HCT116 (cell line): ENCODE data around the gene DQX1. TPM values are rescaled to one million over a fixed set of nuclear protein-coding genes. Genes with fewer than 3 reads are reported as not detected.

Experiments used
- ATAC-seq: fragments of 200-7000 bp; cut with Tn5 transposase; 2 replicates; pipeline ENCODE4 v1.9.1; 2020; ENCODE audit warnings: mild to moderate bottlenecking, moderate library complexity
- BruUV-seq: library from RNA; stranded (reverse); fragments of 400-500 nt; replicated peaks from 2 replicates; lab custom pipeline; 2021; lab: Mats Ljungman, UMichigan
- CTCF ChIA-PET: fragments of 300-600 bp; sonication (Branson Sonifier 250); formaldehyde crosslinking; loops from one replicate; lab custom pipeline; 2021; ENCODE audit warnings: antibody characterized with exemption; lab: Charles Lee
- POLR2A ChIA-PET: fragments of 300-600, 350-600 bp; sonication (Branson Sonifier 250); formaldehyde crosslinking; loops from one replicate; lab custom pipeline; 2021; ENCODE audit warnings: antibody characterized with exemption; lab: Charles Lee
- RAD21 ChIA-PET, 2 experiments: fragments of 300-600 bp; sonication (Branson Sonifier 250); formaldehyde crosslinking; loops; one replicate each; lab custom pipeline; 2023; ENCODE audit warnings: low total read pairs in 2 of 2; ENCODE audit not compliant: uncharacterized antibody in 2 of 2, unreplicated experiment in 2 of 2, low non-redundant PET in 1 of 2; lab: Charles Lee
- DNase-seq: peaks from one replicate; pipeline ENCODE4 v3.0.0-alpha.2; 2010; ENCODE audit warnings: low read depth, low spot score
- H2AFZ ChIP-seq: fragments of 200-600 bp; shearing (Covaris generic), sonication (generic); 2 replicates; pipeline ENCODE4 v1.6.1; 2017; ENCODE audit warnings: low read depth, mixed run types, mixed read lengths, antibody characterized with exemption, low read length; ENCODE audit not compliant: poor library complexity, severe bottlenecking
- H3K27ac ChIP-seq: 2 replicates; pipeline ENCODE4 v1.5.1; 2012; ENCODE audit warnings: low read depth, low read length
- H3K27me3 ChIP-seq: fragments of 200-600 bp; sonication (generic); 2 replicates; pipeline ENCODE4 v1.6.1; 2016; ENCODE audit warnings: mixed run types, low read length, mixed read lengths; ENCODE audit not compliant: insufficient read depth
- H3K36me3 ChIP-seq, 2 experiments: fragments of 200-500 bp in 1 of 2; fragments of 200-600 bp in 1 of 2; sonication (Bioruptor generic) in 1 of 2; sonication (generic) in 1 of 2; 2 replicates each; pipeline versions ENCODE4 v1.5.1 to v1.6.1; 2014 to 2016; ENCODE audit warnings: low read length in 2 of 2, inconsistent platforms in 1 of 2, mixed read lengths in 1 of 2, mixed run types in 1 of 2; ENCODE audit not compliant: insufficient read depth in 2 of 2, control insufficient read depth in 1 of 2
- H3K4me1 ChIP-seq, 2 experiments: fragments of 200-600 bp in 1 of 2; sonication (generic) in 1 of 2; 2 replicates each; pipeline versions ENCODE4 v1.5.1 to v1.6.1; 2012 to 2017; ENCODE audit warnings: low read length in 2 of 2, inconsistent platforms in 1 of 2, mild to moderate bottlenecking in 1 of 2, mixed read lengths in 1 of 2, mixed run types in 1 of 2, moderate library complexity in 1 of 2; ENCODE audit not compliant: insufficient read depth in 2 of 2, control insufficient read depth in 1 of 2
- H3K4me2 ChIP-seq: fragments of 200-600 bp; sonication (generic); 2 replicates; pipeline ENCODE4 v1.6.1; 2017; ENCODE audit warnings: mixed run types, low read length, mixed read lengths
- H3K4me3 ChIP-seq, 2 experiments: fragments of 200-600 bp in 1 of 2; sonication (generic) in 1 of 2; replicated peaks in 1 of 2; 2 replicates each; pipeline ENCODE4 v1.5.1; 2011 to 2016; ENCODE audit warnings: low read length in 2 of 2, control low read depth in 1 of 2, low read depth in 1 of 2, mild to moderate bottlenecking in 1 of 2, mixed read lengths in 1 of 2, mixed run types in 1 of 2
- H3K79me2 ChIP-seq: fragments of 200-600 bp; sonication (generic); 2 replicates; pipeline ENCODE4 v1.6.1; 2017; ENCODE audit warnings: mild to moderate bottlenecking, mixed run types, low read length, moderate library complexity, mixed read lengths; ENCODE audit not compliant: insufficient read depth
- H3K9ac ChIP-seq: fragments of 200-600 bp; sonication (generic); 2 replicates; pipeline ENCODE4 v1.6.1; 2016; ENCODE audit warnings: low read length, mixed read lengths
- H3K9me2 ChIP-seq: fragments of 200-600 bp; sonication (generic), shearing (Covaris generic); 2 replicates; pipeline ENCODE4 v1.6.1; 2017; ENCODE audit warnings: mixed run types, mild to moderate bottlenecking, moderate library complexity; ENCODE audit not compliant: insufficient read depth
- H3K9me3 ChIP-seq, 2 experiments: fragments of 200-500 bp in 1 of 2; fragments of 200-600 bp in 1 of 2; sonication (Bioruptor generic) in 1 of 2; sonication (generic) in 1 of 2; 2 replicates each; pipeline ENCODE4 v1.6.1; 2014 to 2017; ENCODE audit warnings: low read length in 2 of 2, mixed read lengths in 2 of 2, inconsistent platforms in 1 of 2, low read depth in 1 of 2, mild to moderate bottlenecking in 1 of 2, mixed run types in 1 of 2, moderate library complexity in 1 of 2; ENCODE audit not compliant: control insufficient read depth in 1 of 2, insufficient read depth in 1 of 2
- H4K20me1 ChIP-seq: fragments of 200-600 bp; sonication (generic), shearing (Covaris generic); 2 replicates; pipeline ENCODE4 v1.6.1; 2017; ENCODE audit warnings: mixed run types, mild to moderate bottlenecking, moderate library complexity; ENCODE audit not compliant: insufficient read depth
- ATF3 ChIP-seq: IDR thresholded peaks from 2 replicates; pipeline ENCODE4 v1.6.1; 2012
- CTCF ChIP-seq, 3 experiments: fragments of 200-600 bp in 1 of 3; sonication (generic) in 1 of 3; IDR thresholded peaks in 2 of 3; conservative IDR thresholded peaks in 1 of 3; 2 replicates each; pipeline ENCODE4 v1.5.1; 2012 to 2017; ENCODE audit warnings: low read depth in 2 of 3, low read length in 2 of 3, antibody characterized with exemption in 1 of 3, borderline replicate concordance in 1 of 3, control low read depth in 1 of 3, mild to moderate bottlenecking in 1 of 3, mixed read lengths in 1 of 3, mixed run types in 1 of 3, moderate library complexity in 1 of 3; ENCODE audit not compliant: insufficient read depth in 1 of 3
- EGR1 ChIP-seq: IDR thresholded peaks from 2 replicates; pipeline ENCODE4 v1.6.1; 2012; ENCODE audit warnings: low read depth
- EZH2 ChIP-seq: fragments of 200-600 bp; sonication (generic); IDR thresholded peaks from 2 replicates; pipeline ENCODE4 v1.6.1; 2017; ENCODE audit warnings: antibody characterized with exemption, mixed run types
- MAX ChIP-seq: IDR thresholded peaks from 2 replicates; pipeline ENCODE4 v1.6.1; 2012
- SP1 ChIP-seq: IDR thresholded peaks from 2 replicates; pipeline ENCODE4 v1.6.1; 2012; ENCODE audit warnings: low read depth
- SRF ChIP-seq: IDR thresholded peaks from 2 replicates; pipeline ENCODE4 v1.6.1; 2012; ENCODE audit warnings: low read depth
- ZBTB33 ChIP-seq: IDR thresholded peaks from 2 replicates; pipeline ENCODE4 v1.6.1; 2011; ENCODE audit warnings: mild to moderate bottlenecking, low read length, moderate library complexity; ENCODE audit not compliant: insufficient replicate concordance; ENCODE audit errors: extremely low read depth
- intact Hi-C: fragments of 100-400 bp; cut with micrococcal nuclease; formaldehyde crosslinking; loops from 2 replicates; pipeline ENCODE4 v1.10.0; 2022
- total RNA-seq: library from RNA; stranded (reverse); gene quantifications from one replicate; pipeline ENCODE4 v1.2.1, GENCODE V29; 2021; ENCODE audit not compliant: unreplicated experiment

Gene DQX1
- total RNA-seq, 1 experiment from 2014 or later: 0.98 TPM

- TF ChIP-seq CTCF (IDR thresholded peaks at IDR 0.05 in 2 of 3, conservative IDR thresholded peaks at IDR 0.05 in 1 of 3; ENCODE audit: borderline replicate concordance in 1 of 3, insufficient read depth in 1 of 3, low read depth in 2 of 3, low read length in 2 of 3) (no peak), EGR1 (no peak), EZH2 (no peak)
Measured at GRCh38 chr2:74511104-74511989, 14.7 kb downstream of the DQX1 start (continued).

- no peak for DNase-seq
- Histone ChIP-seq H3K27me3 (no peaks in the 10 kb centered on the region), H3K9me2 (no peaks in the 10 kb centered on the region)
- no peak for TF ChIP-seq SRF
- TF ChIP-seq SP1: no peak
- no peak for TF ChIP-seq CTCF (IDR thresholded peaks at IDR 0.05 in 2 of 3, conservative IDR thresholded peaks at IDR 0.05 in 1 of 3; ENCODE audit: borderline replicate concordance in 1 of 3, insufficient read depth in 1 of 3, low read depth in 2 of 3, low read length in 2 of 3)
- TF ChIP-seq ZBTB33: no peak
- no peak for TF ChIP-seq MAX
- no peak for TF ChIP-seq ATF3
- TF ChIP-seq, all 23 proteins: peak for 0
- H3K4me2 ChIP-seq: no peak overlapping the region
- no peak overlapping the region for H2AFZ ChIP-seq
- H3K79me2 ChIP-seq: peaks cover 19% of the 10 kb centered on the region
- H3K4me1 ChIP-seq: peaks cover 14 to 27% of the 10 kb centered on the region in 2 experiments; a peak in 3 of 4 replicates
- no peak overlapping the region for H3K4me3 ChIP-seq
- peaks cover 3 to 8% of the 10 kb centered on the region in 2 experiments; a peak in 1 of 4 replicates for H3K36me3 ChIP-seq
- no peak overlapping the region for H3K27ac ChIP-seq
- ChIA-PET POLR2A (interaction anchor here (1.1 kb wide), 2 partner anchors 10 to 12 kb away, joined by 3 read pairs; no protein-coding TSS in a partner anchor), CTCF (no interaction called here), RAD21 (no interaction called here)
- no peak overlapping the region for H3K9ac ChIP-seq
- H4K20me1 ChIP-seq: no peaks in the 10 kb centered on the region
- ATAC-seq: no peak
- BruUV-seq: no TSS peak
- intact Hi-C loops: no loop called here
- no peaks in the 10 kb centered on the region for H3K9me3 ChIP-seq
Measured at GRCh38 chr2:74510272-74510671, 15.8 kb downstream of the DQX1 start.
